Fibroblast of lung (primary cell): ENCODE measurements around the gene PTCH2. TPM values are rescaled to one million over a fixed set of nuclear protein-coding genes. Genes with fewer than 3 reads are reported as not detected.
"Not testable (repeated sequence)": the region's sequence is repeated elsewhere in the genome, so short reads cannot be mapped to it uniquely, and the experiment has no call there.

ENCODE experiments used
- DNase-seq, 2 donors: peaks; one replicate each; pipeline versions ENCODE4 v3.0.0 to v3.0.0-alpha.2; 2010; ENCODE audit warnings: low read depth in 2 of 2
- H2AFZ ChIP-seq: 2 replicates; pipeline ENCODE4 v1.5.1; 2012; ENCODE audit warnings: low read length, control low read depth, inconsistent platforms
- H3K27ac ChIP-seq: 2 replicates; pipeline ENCODE4 v1.5.1; 2011; ENCODE audit warnings: low read length, control low read depth; ENCODE audit not compliant: insufficient read depth
- H3K27me3 ChIP-seq: 2 replicates; pipeline ENCODE4 v1.5.1; 2011; ENCODE audit warnings: mild to moderate bottlenecking, low read length; ENCODE audit not compliant: control insufficient read depth, insufficient read depth
- H3K36me3 ChIP-seq: 2 replicates; pipeline ENCODE4 v1.5.1; 2011; ENCODE audit warnings: low read length; ENCODE audit not compliant: control insufficient read depth, insufficient read depth
- H3K4me1 ChIP-seq: 2 replicates; pipeline ENCODE4 v1.5.1; 2011; ENCODE audit warnings: low read length; ENCODE audit not compliant: control insufficient read depth, insufficient read depth; ENCODE audit errors: extremely low read depth
- H3K4me2 ChIP-seq: 2 replicates; pipeline ENCODE4 v1.5.1; 2011; ENCODE audit warnings: low read length, control low read depth; ENCODE audit not compliant: insufficient read depth; ENCODE audit errors: extremely low read depth
- H3K4me3 ChIP-seq, 4 experiments: fragments of 200-600 bp in 1 of 4; sonication (generic) in 1 of 4; replicated peaks in 1 of 4; 2 replicates each; pipeline ENCODE4 v1.5.1; 2011 to 2016; ENCODE audit warnings: low read length in 4 of 4, low read depth in 3 of 4, mild to moderate bottlenecking in 3 of 4, control low read depth in 2 of 4, inconsistent platforms in 1 of 4, mixed read lengths in 1 of 4; ENCODE audit not compliant: insufficient read depth in 1 of 4; ENCODE audit errors: control extremely low read depth in 1 of 4
- H3K79me2 ChIP-seq: 2 replicates; pipeline ENCODE4 v1.5.1; 2012; ENCODE audit warnings: mild to moderate bottlenecking, low read length, inconsistent platforms; ENCODE audit not compliant: control insufficient read depth, insufficient read depth
- H3K9ac ChIP-seq: 2 replicates; pipeline ENCODE4 v1.5.1; 2011; ENCODE audit warnings: mild to moderate bottlenecking, low read length, control low read depth; ENCODE audit not compliant: insufficient read depth
- H3K9me3 ChIP-seq: 2 replicates; pipeline ENCODE4 v1.5.1; 2012; ENCODE audit warnings: low read depth, low read length; ENCODE audit not compliant: control insufficient read depth, insufficient read depth
- H4K20me1 ChIP-seq: 2 replicates; pipeline ENCODE4 v1.5.1; 2011; ENCODE audit warnings: low read length; ENCODE audit not compliant: control insufficient read depth, insufficient read depth; ENCODE audit errors: extremely low read depth
- CTCF ChIP-seq, 2 donors: IDR thresholded peaks in 1 of 2; conservative IDR thresholded peaks in 1 of 2; 1 replicate in 1 of 2; 2 replicates in 1 of 2; pipeline ENCODE4 v1.5.1; 2011 to 2012; ENCODE audit warnings: low read length in 2 of 2, control low read depth in 1 of 2, inconsistent platforms in 1 of 2, low read depth in 1 of 2, mild to moderate bottlenecking in 1 of 2
- EZH2 ChIP-seq: IDR thresholded peaks from 2 replicates; pipeline ENCODE4 v1.5.1; 2012; ENCODE audit warnings: low read length, control low read depth, mild to moderate bottlenecking; ENCODE audit errors: missing control alignments
- polyA plus RNA-seq, 2 donors: library from polyadenylated mRNA; depleted of rRNA in 1 of 2; stranded (reverse) in 1 of 2; unstranded in 1 of 2; fragments of >200 nt; gene quantifications; 2 replicates each; pipeline ENCODE4 v1.2.1, GENCODE V29; 2011 to 2012; ENCODE audit warnings: missing spikeins in 1 of 2
- total RNA-seq: library from RNA; depleted of rRNA; stranded (reverse); fragments of >200 nt; gene quantifications from 2 replicates; pipeline ENCODE4 v1.2.1, GENCODE V29; 2014

Gene PTCH2
- total and polyA plus RNA-seq, 2 donors (not counting 1 experiment from before 2014, with no cell fraction given): 0.15 to 0.50 TPM

GRCh38 chr1:44799770-44800584, 43.1 kb downstream of the PTCH2 start, which contains the start of gene PLK3:
Gene PLK3 (plus strand): TSS chr1:44800377. CDS start chr1:44800464, 87 bp downstream.
- Histone ChIP-seq H3K4me3 (peak within 1 kb of the TSS; percentile 66 to 98 (median 93)), H3K4me2 (peak within 1 kb of the TSS; percentile 87), H2AFZ (peak within 1 kb of the TSS; percentile 68), H3K27ac (peak within 1 kb of the TSS; percentile 92), H3K4me1 (peaks cover 17% of the 10 kb centered on the region), H3K27me3 (no peaks in the 10 kb centered on the region), H3K79me2 (peaks cover 41% of the 10 kb centered on the region), H4K20me1 (no peaks in the 10 kb centered on the region), H3K36me3 (peaks cover 25% of the 10 kb centered on the region), H3K9ac (peak within 1 kb of the TSS; percentile 95), H3K9me3 (no peaks in the 10 kb centered on the region)
- peak; percentile 96 to 98 for DNase-seq
- TF ChIP-seq EZH2 (no peak), CTCF (conservative IDR thresholded peaks at IDR 0.05 in 1 of 2, IDR thresholded peaks at IDR 0.05 in 1 of 2; ENCODE audit: low read depth in 1 of 2, low read length in 2 of 2) (peak; percentile 78 to 86)

GRCh38 chr1:44798481-44799365, 44.3 kb downstream of the PTCH2 start:
- Histone ChIP-seq H3K9me3 (no peaks in the 10 kb centered on the region), H2AFZ (no peak overlapping the region), H3K4me3 (no peak overlapping the region), H3K36me3 (peaks cover 17% of the 10 kb centered on the region), H3K4me2 (no peak overlapping the region), H3K4me1 (peaks cover 17% of the 10 kb centered on the region), H3K27me3 (no peaks in the 10 kb centered on the region), H3K27ac (no peak overlapping the region), H4K20me1 (no peaks in the 10 kb centered on the region), H3K9ac (no peak overlapping the region), H3K79me2 (peaks cover 32% of the 10 kb centered on the region)
- TF ChIP-seq CTCF (conservative IDR thresholded peaks at IDR 0.05 in 1 of 2, IDR thresholded peaks at IDR 0.05 in 1 of 2; ENCODE audit: low read depth in 1 of 2, low read length in 2 of 2) (no peak), EZH2 (no peak)
- no peak for DNase-seq

GRCh38 chr1:44797886-44798285, 45.2 kb downstream of the PTCH2 start:
- not testable (repeated sequence) for H4K20me1 ChIP-seq, H2AFZ ChIP-seq

More at GRCh38 chr1:44797886-44798285, 45.2 kb downstream of the PTCH2 start:
- not testable (repeated sequence) for DNase-seq, H3K27me3 ChIP-seq, H3K9ac ChIP-seq, H3K4me2 ChIP-seq, H3K36me3 ChIP-seq, H3K9me3 ChIP-seq, H3K4me3 ChIP-seq, H3K27ac ChIP-seq
- H3K4me1 ChIP-seq: peaks cover 11% of the 10 kb centered on the region
- peaks cover 24% of the 10 kb centered on the region for H3K79me2 ChIP-seq
